ENCODE results near the gene TSHZ1. TPM values are rescaled to one million over a fixed set of nuclear protein-coding genes. Genes with fewer than 3 reads are reported as not detected.

Gene TSHZ1
- total RNA-seq, 1 experiment from 2014 or later, result 9.7 TPM

DNA sequence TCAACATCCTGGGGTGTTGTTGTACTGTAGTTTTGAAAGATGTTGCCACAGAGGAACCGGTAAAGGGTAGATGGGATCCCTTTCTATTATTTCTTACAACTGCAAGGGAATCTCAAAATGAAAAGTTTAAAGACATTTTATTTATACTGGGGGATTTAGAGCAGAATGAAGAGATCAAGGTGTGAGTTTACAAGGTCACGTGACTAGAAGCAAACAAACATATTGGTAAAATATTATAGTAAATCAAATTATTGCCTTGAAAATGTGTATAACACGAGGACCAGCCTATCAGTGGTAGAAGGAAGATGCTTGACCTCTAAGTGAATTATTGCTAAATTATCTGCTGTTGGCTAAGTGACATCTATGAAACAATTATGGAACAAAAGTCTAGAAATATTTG lies 119.7 kb downstream of the TSHZ1 start:
- Mint-ChIP-seq H3K36me3 (ENCODE audit: insufficient read depth, unreplicated experiment) (no peaks in the 10 kb centered on the region), H3K27me3 (ENCODE audit: insufficient read depth, unreplicated experiment) (no peaks in the 10 kb centered on the region), H3K27ac (ENCODE audit: low read depth, unreplicated experiment) (no peak overlapping the region), H3K9me3 (ENCODE audit: unreplicated experiment) (peaks cover 14% of the 10 kb centered on the region), H3K4me1 (ENCODE audit: insufficient read depth, unreplicated experiment) (no peaks in the 10 kb centered on the region), H3K4me3 (ENCODE audit: unreplicated experiment) (no peak overlapping the region)
- TF ChIP-seq, protein P1, sequence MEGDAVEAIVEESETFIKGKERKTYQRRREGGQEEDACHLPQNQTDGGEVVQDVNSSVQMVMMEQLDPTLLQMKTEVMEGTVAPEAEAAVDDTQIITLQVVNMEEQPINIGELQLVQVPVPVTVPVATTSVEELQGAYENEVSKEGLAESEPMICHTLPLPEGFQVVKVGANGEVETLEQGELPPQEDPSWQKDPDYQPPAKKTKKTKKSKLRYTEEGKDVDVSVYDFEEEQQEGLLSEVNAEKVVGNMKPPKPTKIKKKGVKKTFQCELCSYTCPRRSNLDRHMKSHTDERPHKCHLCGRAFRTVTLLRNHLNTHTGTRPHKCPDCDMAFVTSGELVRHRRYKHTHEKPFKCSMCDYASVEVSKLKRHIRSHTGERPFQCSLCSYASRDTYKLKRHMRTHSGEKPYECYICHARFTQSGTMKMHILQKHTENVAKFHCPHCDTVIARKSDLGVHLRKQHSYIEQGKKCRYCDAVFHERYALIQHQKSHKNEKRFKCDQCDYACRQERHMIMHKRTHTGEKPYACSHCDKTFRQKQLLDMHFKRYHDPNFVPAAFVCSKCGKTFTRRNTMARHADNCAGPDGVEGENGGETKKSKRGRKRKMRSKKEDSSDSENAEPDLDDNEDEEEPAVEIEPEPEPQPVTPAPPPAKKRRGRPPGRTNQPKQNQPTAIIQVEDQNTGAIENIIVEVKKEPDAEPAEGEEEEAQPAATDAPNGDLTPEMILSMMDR (IDR thresholded peaks at IDR 0.05; ENCODE audit: unreplicated experiment), result no peak
- ChIA-PET POLR2A (no interaction called here), CTCF (no interaction called here)
- intact Hi-C loops (cut with micrococcal nuclease), result no loop called here
- DNase-seq (ENCODE audit: unreplicated experiment), result no peak
- BruUV-seq (replicated peaks), result no TSS peak

DNA sequence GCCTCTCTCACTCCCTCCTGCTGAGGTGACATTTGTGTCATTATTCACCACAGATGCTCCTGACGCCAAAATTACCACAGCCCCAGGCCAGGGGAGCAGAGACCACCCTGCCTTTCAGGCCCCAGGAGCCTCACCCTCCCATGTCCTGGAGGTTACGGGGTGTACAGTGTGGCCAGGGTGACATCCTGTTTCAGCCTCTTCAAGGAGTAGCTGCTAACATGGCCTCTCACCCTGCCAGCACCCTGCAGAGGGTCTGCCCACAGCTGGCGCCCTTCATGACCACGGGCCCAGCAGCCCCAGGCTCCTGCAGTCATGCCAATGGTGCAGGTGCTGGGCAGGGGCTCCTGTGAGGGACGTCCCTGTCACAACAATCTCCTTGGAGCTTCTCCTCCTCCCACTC lies 124.3 kb downstream of the TSHZ1 start:
- H3K27ac Mint-ChIP-seq (ENCODE audit: low read depth, unreplicated experiment), result no peak overlapping the region
- no TSS peak for BruUV-seq (replicated peaks)
- H3K9me3 Mint-ChIP-seq (ENCODE audit: unreplicated experiment), result no peaks in the 10 kb centered on the region
- TF ChIP-seq, protein P1 (IDR thresholded peaks at IDR 0.05; ENCODE audit: unreplicated experiment), result no peak
- no peak for DNase-seq (ENCODE audit: unreplicated experiment)
- intact Hi-C loops (cut with micrococcal nuclease), result no loop called here
- ChIA-PET CTCF (no interaction called here), POLR2A (no interaction called here)
- H3K4me3 Mint-ChIP-seq (ENCODE audit: unreplicated experiment), result no peak overlapping the region
- no peaks in the 10 kb centered on the region for H3K36me3 Mint-ChIP-seq (ENCODE audit: insufficient read depth, unreplicated experiment)
- no peaks in the 10 kb centered on the region for H3K27me3 Mint-ChIP-seq (ENCODE audit: insufficient read depth, unreplicated experiment)
- H3K4me1 Mint-ChIP-seq (ENCODE audit: insufficient read depth, unreplicated experiment), result no peaks in the 10 kb centered on the region

DNA sequence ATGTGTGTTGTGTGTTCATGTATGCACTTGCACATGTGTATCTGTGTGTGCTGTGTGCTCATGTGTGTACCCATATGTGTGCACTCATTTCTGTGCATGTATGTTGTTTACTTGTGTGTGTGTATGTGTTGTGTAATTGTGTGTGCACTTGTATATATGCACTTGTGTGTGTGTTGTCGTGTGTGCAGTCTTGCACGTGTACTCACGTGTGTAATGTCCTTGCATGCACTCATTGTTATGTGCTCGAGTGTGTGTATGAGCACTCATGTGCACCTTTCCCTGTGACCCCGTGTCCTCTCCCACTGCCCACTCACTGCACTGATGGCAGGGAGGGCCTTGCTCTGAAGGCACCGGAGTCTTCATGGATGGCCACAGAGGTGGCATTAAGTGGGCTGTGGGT lies 124.9 kb downstream of the TSHZ1 start:
- no peaks in the 10 kb centered on the region for H3K36me3 Mint-ChIP-seq (ENCODE audit: insufficient read depth, unreplicated experiment)
- no TSS peak for BruUV-seq (replicated peaks)
- no peak overlapping the region for H3K27ac Mint-ChIP-seq (ENCODE audit: low read depth, unreplicated experiment)
- ChIA-PET CTCF (interaction anchor here (0.6 kb wide), 1 partner anchor 103 kb away, joined by 3 read pairs; no protein-coding TSS in a partner anchor), POLR2A (no interaction called here)
- H3K27me3 Mint-ChIP-seq (ENCODE audit: insufficient read depth, unreplicated experiment), result no peaks in the 10 kb centered on the region
- H3K4me1 Mint-ChIP-seq (ENCODE audit: insufficient read depth, unreplicated experiment), result no peaks in the 10 kb centered on the region
- TF ChIP-seq, protein P1 (IDR thresholded peaks at IDR 0.05; ENCODE audit: unreplicated experiment), result no peak
- DNase-seq (ENCODE audit: unreplicated experiment), result no peak
- H3K4me3 Mint-ChIP-seq (ENCODE audit: unreplicated experiment), result no peak overlapping the region
- H3K9me3 Mint-ChIP-seq (ENCODE audit: unreplicated experiment), result no peaks in the 10 kb centered on the region
- intact Hi-C loops (cut with micrococcal nuclease), result no loop called here

DNA sequence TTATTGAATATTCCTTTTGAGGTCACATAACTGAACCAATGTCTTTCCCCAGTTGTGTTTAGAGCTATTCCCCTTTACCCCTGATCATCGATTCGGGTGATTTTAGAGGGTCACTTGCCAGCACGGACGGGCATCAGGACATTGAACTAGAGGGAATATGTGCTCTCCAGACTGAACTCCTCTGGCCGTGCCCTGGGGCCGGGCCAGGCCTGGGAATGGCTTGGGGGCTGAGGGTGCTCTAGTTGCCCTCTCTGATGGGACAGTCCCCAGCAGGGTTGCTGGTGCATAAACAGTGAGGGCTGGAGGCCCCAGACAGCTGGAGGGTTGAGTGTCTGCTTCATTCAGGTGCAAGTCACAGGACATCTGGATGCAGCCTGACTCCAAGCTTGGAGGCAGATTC lies 126.2 kb downstream of the TSHZ1 start:
- ChIA-PET CTCF (no interaction called here), POLR2A (no interaction called here)
- intact Hi-C loops (cut with micrococcal nuclease), result no loop called here
- no TSS peak for BruUV-seq (replicated peaks)
- no peak for DNase-seq (ENCODE audit: unreplicated experiment)
- Mint-ChIP-seq H3K9me3 (ENCODE audit: unreplicated experiment) (no peaks in the 10 kb centered on the region), H3K36me3 (ENCODE audit: insufficient read depth, unreplicated experiment) (no peaks in the 10 kb centered on the region), H3K27me3 (ENCODE audit: insufficient read depth, unreplicated experiment) (no peaks in the 10 kb centered on the region), H3K27ac (ENCODE audit: low read depth, unreplicated experiment) (no peak overlapping the region), H3K4me1 (ENCODE audit: insufficient read depth, unreplicated experiment) (no peaks in the 10 kb centered on the region), H3K4me3 (ENCODE audit: unreplicated experiment) (no peak overlapping the region)
- TF ChIP-seq, protein P1 (IDR thresholded peaks at IDR 0.05; ENCODE audit: unreplicated experiment), result no peak
